Body of pancreas (tissue), 4 donors: ENCODE results near the gene WDFY3.

Experiments used
- POLR2A ChIP-seq, 3 donors: fragments of 450-650 bp; IDR thresholded peaks; one replicate each; pipeline ENCODE4 v1.6.1; 2016; ENCODE audit warnings: antibody characterized with exemption in 3 of 3, mild to moderate bottlenecking in 2 of 3
- TF ChIP-seq, protein P1 (sequence below), 7 experiments: fragments of 450-650 bp in 4 of 7; fragments of 200-600 bp in 3 of 7; sonication (generic) in 3 of 7; IDR thresholded peaks; one replicate each; pipeline ENCODE4 v1.5.1; 2016 to 2019; ENCODE audit warnings: antibody characterized with exemption in 7 of 7

DNA sequence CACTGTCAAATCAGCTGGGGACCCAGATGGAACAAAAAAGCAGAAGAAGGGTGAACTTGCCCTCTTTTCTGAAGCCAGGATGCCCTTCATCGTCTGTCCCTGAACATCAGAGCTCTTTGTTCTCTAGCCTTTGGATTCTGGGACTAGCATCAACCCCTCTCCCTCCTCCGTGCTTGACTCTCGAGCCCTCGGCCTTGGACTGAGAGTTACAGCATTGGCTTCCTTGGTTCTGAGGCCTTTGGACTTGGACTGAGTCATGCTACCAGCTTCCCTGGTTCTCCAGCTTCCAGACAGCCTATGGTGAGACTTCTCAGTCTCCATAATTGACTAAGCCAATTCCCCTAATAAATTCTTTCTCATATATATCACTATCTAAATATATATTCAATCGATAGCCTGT is 38.4 kb downstream of the WDFY3 start:
- TF ChIP-seq, protein P1, sequence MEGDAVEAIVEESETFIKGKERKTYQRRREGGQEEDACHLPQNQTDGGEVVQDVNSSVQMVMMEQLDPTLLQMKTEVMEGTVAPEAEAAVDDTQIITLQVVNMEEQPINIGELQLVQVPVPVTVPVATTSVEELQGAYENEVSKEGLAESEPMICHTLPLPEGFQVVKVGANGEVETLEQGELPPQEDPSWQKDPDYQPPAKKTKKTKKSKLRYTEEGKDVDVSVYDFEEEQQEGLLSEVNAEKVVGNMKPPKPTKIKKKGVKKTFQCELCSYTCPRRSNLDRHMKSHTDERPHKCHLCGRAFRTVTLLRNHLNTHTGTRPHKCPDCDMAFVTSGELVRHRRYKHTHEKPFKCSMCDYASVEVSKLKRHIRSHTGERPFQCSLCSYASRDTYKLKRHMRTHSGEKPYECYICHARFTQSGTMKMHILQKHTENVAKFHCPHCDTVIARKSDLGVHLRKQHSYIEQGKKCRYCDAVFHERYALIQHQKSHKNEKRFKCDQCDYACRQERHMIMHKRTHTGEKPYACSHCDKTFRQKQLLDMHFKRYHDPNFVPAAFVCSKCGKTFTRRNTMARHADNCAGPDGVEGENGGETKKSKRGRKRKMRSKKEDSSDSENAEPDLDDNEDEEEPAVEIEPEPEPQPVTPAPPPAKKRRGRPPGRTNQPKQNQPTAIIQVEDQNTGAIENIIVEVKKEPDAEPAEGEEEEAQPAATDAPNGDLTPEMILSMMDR (IDR thresholded peaks at IDR 0.05), result no peak
- TF ChIP-seq POLR2A (IDR thresholded peaks at IDR 0.05), result no peak
